ENCODE data around the gene CACYBP. TPM values are rescaled to one million over a fixed set of nuclear protein-coding genes. Genes with fewer than 3 reads are reported as not detected.

Gene CACYBP
- total RNA-seq, 3 donors from 2014 or later: 68.2 to 129 (median 72.8) TPM

DNA sequence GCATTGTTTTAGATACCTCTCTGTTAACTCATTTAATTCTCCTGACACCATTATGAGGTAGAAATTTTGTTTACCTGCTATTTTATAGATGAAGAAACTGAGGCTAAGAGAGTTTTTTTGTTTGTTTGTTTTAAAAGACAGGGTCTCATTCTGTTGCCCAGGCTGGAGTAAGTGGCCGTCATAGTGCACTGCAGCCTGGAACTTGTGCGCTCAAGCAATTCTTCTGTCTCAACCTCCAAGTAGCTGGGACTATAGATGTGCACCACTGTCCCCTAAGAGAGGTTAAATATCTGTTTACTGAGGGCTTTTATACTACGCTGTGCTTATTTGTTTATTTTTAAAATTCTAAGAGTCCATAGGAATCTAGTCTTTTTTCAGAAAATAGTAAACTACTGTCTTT, 43.7 kb upstream of the CACYBP start:
- no peak for DNase-seq (ENCODE audit: low spot score in 2 of 2)
- Histone ChIP-seq H3K9me3 (no peaks in the 10 kb centered on the region), H3K36me3 (no peaks in the 10 kb centered on the region), H3K4me1 (no peaks in the 10 kb centered on the region), H3K4me3 (no peak overlapping the region), H3K27me3 (no peaks in the 10 kb centered on the region), H3K27ac (no peak overlapping the region)
- intact Hi-C loops (cut with DNase I; ENCODE audit: low total_unique reads): no loop called here
- TF ChIP-seq, protein P1, sequence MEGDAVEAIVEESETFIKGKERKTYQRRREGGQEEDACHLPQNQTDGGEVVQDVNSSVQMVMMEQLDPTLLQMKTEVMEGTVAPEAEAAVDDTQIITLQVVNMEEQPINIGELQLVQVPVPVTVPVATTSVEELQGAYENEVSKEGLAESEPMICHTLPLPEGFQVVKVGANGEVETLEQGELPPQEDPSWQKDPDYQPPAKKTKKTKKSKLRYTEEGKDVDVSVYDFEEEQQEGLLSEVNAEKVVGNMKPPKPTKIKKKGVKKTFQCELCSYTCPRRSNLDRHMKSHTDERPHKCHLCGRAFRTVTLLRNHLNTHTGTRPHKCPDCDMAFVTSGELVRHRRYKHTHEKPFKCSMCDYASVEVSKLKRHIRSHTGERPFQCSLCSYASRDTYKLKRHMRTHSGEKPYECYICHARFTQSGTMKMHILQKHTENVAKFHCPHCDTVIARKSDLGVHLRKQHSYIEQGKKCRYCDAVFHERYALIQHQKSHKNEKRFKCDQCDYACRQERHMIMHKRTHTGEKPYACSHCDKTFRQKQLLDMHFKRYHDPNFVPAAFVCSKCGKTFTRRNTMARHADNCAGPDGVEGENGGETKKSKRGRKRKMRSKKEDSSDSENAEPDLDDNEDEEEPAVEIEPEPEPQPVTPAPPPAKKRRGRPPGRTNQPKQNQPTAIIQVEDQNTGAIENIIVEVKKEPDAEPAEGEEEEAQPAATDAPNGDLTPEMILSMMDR (IDR thresholded peaks at IDR 0.05): no peak
- TF ChIP-seq POLR2AphosphoS5 (IDR thresholded peaks at IDR 0.05) (no peak), POLR2A (IDR thresholded peaks at IDR 0.05) (no peak)

DNA sequence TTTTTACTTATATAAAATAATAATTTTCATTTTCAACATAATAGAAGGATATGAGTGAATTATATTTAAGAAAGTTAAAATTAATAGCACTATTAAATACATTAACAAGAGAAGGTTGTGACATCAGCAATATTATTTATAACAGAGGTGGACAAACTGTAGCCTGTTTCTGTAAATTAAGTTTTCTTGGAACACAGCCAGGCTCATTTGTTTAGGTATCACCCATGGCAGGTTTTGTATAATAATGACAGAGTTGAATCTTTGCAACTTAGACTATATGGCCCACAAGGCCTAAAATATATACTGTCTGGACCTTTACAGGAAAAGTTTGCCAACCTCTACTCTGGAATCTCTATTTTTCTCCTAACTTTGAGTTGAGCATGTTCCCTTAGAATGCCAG, 42.8 kb upstream of the CACYBP start:
- no peak overlapping the region for H3K27ac ChIP-seq
- H3K4me1 ChIP-seq: no peaks in the 10 kb centered on the region
- no peaks in the 10 kb centered on the region for H3K9me3 ChIP-seq
- intact Hi-C loops (cut with DNase I; ENCODE audit: low total_unique reads): no loop called here
- H3K27me3 ChIP-seq: no peaks in the 10 kb centered on the region
- no peak for DNase-seq (ENCODE audit: low spot score in 2 of 2)
- H3K36me3 ChIP-seq: no peaks in the 10 kb centered on the region
- no peak for TF ChIP-seq POLR2A (IDR thresholded peaks at IDR 0.05)
- no peak for TF ChIP-seq POLR2AphosphoS5 (IDR thresholded peaks at IDR 0.05)
- TF ChIP-seq, protein P1 (IDR thresholded peaks at IDR 0.05): no peak
- no peak overlapping the region for H3K4me3 ChIP-seq

DNA sequence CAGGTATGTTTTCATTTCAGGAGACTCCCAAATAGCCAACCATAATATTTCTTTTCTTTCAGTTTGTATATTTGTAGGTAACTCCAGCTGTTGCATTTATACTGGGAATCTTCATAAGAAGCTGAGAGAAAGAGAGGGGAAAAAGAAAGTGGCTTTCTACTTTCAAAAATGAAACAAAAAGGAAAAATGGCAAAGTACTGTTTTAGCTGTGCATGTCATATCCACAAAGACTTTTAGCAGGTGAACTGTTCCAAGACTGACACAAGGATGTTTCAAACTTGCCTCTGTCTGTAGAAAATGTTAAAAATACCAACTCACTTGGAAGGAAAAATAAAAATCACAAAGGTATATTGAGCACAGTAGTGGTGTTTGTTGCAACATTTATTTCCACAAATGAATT, 41.9 kb upstream of the CACYBP start:
- no peaks in the 10 kb centered on the region for H3K36me3 ChIP-seq
- intact Hi-C loops (cut with DNase I; ENCODE audit: low total_unique reads): no loop called here
- H3K27me3 ChIP-seq: no peaks in the 10 kb centered on the region
- no peaks in the 10 kb centered on the region for H3K9me3 ChIP-seq
- H3K27ac ChIP-seq: no peak overlapping the region
- H3K4me3 ChIP-seq: no peak overlapping the region
- no peak for DNase-seq (ENCODE audit: low spot score in 2 of 2)
- no peak for TF ChIP-seq POLR2A (IDR thresholded peaks at IDR 0.05)
- no peak for TF ChIP-seq POLR2AphosphoS5 (IDR thresholded peaks at IDR 0.05)
- TF ChIP-seq, protein P1 (IDR thresholded peaks at IDR 0.05): no peak
- no peaks in the 10 kb centered on the region for H3K4me1 ChIP-seq

DNA sequence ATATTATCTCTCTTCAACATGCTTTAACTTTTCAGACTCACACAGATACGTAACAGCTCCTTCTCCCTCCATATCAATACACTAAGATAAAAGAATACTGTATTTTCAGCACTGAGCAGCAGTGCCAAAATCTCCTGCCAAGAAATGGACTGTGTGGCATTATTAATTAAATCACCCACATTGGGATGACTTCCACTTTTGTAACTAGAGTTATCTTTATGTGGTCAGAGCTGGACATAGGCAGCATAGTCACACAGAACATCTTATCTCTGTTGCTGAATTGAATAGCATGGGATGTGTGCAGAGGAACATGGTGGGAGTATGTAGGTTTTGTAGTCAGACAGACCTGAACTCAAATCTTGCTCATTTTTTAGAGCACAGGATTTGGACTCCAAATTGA, 41.4 kb upstream of the CACYBP start:
- no peak for DNase-seq (ENCODE audit: low spot score in 2 of 2)
- Histone ChIP-seq H3K9me3 (no peaks in the 10 kb centered on the region), H3K4me3 (no peak overlapping the region), H3K4me1 (no peaks in the 10 kb centered on the region), H3K27me3 (no peaks in the 10 kb centered on the region), H3K36me3 (no peaks in the 10 kb centered on the region), H3K27ac (no peak overlapping the region)
- TF ChIP-seq, protein P1 (IDR thresholded peaks at IDR 0.05): no peak
- no peak for TF ChIP-seq POLR2AphosphoS5 (IDR thresholded peaks at IDR 0.05)
- no peak for TF ChIP-seq POLR2A (IDR thresholded peaks at IDR 0.05)
- intact Hi-C loops (cut with DNase I; ENCODE audit: low total_unique reads): no loop called here

DNA sequence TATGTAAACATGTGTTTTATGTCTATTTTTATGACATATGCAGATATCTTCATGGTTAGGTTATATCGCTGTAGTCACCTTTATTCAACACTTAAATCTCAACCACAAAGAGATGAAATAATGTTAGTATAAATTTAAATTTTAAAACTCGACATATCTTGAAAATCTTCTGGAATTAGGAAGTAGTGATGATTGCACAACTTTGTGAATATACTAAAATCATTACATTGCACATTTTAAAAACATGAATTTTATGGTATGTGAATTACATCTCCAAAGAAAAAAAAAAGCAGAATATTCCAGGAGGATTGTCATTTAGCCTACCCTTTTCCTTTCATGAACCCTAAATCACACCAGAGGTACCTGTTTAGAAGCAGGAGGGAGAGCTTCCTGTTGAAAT, 39.4 kb upstream of the CACYBP start:
- Histone ChIP-seq H3K4me3 (no peak overlapping the region), H3K4me1 (peaks cover 0 to 11% of the 10 kb centered on the region in 2 donors), H3K36me3 (no peaks in the 10 kb centered on the region), H3K27ac (no peak overlapping the region), H3K9me3 (no peaks in the 10 kb centered on the region), H3K27me3 (no peaks in the 10 kb centered on the region)
- no peak for DNase-seq (ENCODE audit: low spot score in 2 of 2)
- TF ChIP-seq, protein P1 (IDR thresholded peaks at IDR 0.05): no peak
- no peak for TF ChIP-seq POLR2AphosphoS5 (IDR thresholded peaks at IDR 0.05)
- no peak for TF ChIP-seq POLR2A (IDR thresholded peaks at IDR 0.05)
- intact Hi-C loops (cut with DNase I; ENCODE audit: low total_unique reads): no loop called here
